Measurements from ENCODE around the gene STIL.

DNA sequence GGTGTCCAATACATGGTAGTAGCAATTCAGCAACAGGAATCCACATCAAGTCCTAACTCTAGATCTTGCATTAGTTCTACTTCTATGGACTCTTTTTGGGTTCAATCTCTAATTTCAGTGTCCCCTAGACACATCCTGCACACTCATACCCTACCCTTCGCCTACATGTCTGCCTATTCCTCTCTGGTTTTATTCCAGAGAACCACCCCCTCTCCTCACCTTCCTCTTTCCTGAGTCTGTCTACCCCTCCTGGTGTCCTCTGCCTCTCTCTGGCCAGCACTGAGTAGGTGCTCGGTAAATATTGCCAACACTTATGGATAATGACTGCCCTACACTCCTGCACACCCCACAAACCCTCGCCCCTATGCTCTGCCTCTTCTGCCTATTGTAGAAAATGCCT lies 91.5 kb downstream of the STIL start:
- TF ChIP-seq POLR2A (IDR thresholded peaks at IDR 0.05; ENCODE audit: extremely low read depth, insufficient read length) = no peak
- TF ChIP-seq, protein P1, sequence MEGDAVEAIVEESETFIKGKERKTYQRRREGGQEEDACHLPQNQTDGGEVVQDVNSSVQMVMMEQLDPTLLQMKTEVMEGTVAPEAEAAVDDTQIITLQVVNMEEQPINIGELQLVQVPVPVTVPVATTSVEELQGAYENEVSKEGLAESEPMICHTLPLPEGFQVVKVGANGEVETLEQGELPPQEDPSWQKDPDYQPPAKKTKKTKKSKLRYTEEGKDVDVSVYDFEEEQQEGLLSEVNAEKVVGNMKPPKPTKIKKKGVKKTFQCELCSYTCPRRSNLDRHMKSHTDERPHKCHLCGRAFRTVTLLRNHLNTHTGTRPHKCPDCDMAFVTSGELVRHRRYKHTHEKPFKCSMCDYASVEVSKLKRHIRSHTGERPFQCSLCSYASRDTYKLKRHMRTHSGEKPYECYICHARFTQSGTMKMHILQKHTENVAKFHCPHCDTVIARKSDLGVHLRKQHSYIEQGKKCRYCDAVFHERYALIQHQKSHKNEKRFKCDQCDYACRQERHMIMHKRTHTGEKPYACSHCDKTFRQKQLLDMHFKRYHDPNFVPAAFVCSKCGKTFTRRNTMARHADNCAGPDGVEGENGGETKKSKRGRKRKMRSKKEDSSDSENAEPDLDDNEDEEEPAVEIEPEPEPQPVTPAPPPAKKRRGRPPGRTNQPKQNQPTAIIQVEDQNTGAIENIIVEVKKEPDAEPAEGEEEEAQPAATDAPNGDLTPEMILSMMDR (IDR thresholded peaks at IDR 0.05; ENCODE audit: low read depth, low read length) = no peak
